Hepatocyte (in vitro differentiated cells): ENCODE results near the gene OR2H2. TPM values are rescaled to one million over a fixed set of nuclear protein-coding genes. Genes with fewer than 3 reads are reported as not detected.

ENCODE experiments used
- DNase-seq: peaks from one replicate; pipeline ENCODE4 v3.0.0-alpha.2; 2016; ENCODE audit warnings: low spot score
- H2AFZ ChIP-seq: fragments of 200-600 bp; sonication (generic); 2 replicates; pipeline ENCODE4 v1.6.0; 2016; ENCODE audit warnings: antibody characterized with exemption, mild to moderate bottlenecking
- H3K27ac ChIP-seq: fragments of 200-600 bp; sonication (generic); 2 replicates; pipeline ENCODE4 v1.5.1; 2016; ENCODE audit warnings: mild to moderate bottlenecking
- H3K27me3 ChIP-seq: fragments of 200-600 bp; sonication (generic); 2 replicates; pipeline ENCODE4 v1.6.1; 2016
- H3K36me3 ChIP-seq: fragments of 200-600 bp; sonication (generic); replicated peaks from 2 replicates; pipeline ENCODE4 v1.5.1; 2016; ENCODE audit warnings: low read depth; ENCODE audit not compliant: insufficient read depth
- H3K4me1 ChIP-seq: fragments of 200-600 bp; sonication (generic); 2 replicates; pipeline ENCODE4 v1.5.1; 2016; ENCODE audit warnings: mild to moderate bottlenecking, moderate library complexity; ENCODE audit not compliant: insufficient read depth
- H3K4me2 ChIP-seq: fragments of 200-600 bp; sonication (generic); 2 replicates; pipeline ENCODE4 v1.6.0; 2016
- H3K4me3 ChIP-seq: fragments of 200-600 bp; sonication (generic); 2 replicates; pipeline ENCODE4 v1.5.1; 2016; ENCODE audit warnings: mild to moderate bottlenecking
- H3K79me2 ChIP-seq: fragments of 200-600 bp; sonication (generic); 2 replicates; pipeline ENCODE4 v1.6.0; 2017; ENCODE audit warnings: mild to moderate bottlenecking
- H3K9me2 ChIP-seq: fragments of 200-600 bp; sonication (generic); replicated peaks from 2 replicates; pipeline ENCODE4 v1.6.0; 2017; ENCODE audit warnings: mild to moderate bottlenecking; ENCODE audit not compliant: insufficient read depth
- H3K9me3 ChIP-seq: fragments of 200-600 bp; sonication (generic); 2 replicates; pipeline ENCODE4 v1.5.1; 2016; ENCODE audit warnings: low read depth, mild to moderate bottlenecking
- H4K20me1 ChIP-seq: fragments of 200-600 bp; sonication (generic); 2 replicates; pipeline ENCODE4 v1.6.0; 2016; ENCODE audit warnings: mild to moderate bottlenecking; ENCODE audit not compliant: insufficient read depth, poor library complexity, severe bottlenecking
- EZH2 ChIP-seq: fragments of 200-600 bp; sonication (generic); IDR thresholded peaks from 2 replicates; pipeline ENCODE4 v1.6.1; 2016; ENCODE audit warnings: antibody characterized with exemption, mild to moderate bottlenecking, borderline replicate concordance
- EZH2phosphoT487 ChIP-seq: fragments of 200-600 bp; sonication (generic); IDR thresholded peaks from one replicate; pipeline ENCODE4 v1.6.1; 2018; ENCODE audit warnings: antibody characterized with exemption, mild to moderate bottlenecking, low read depth, moderate library complexity; ENCODE audit not compliant: unreplicated experiment, severe bottlenecking
- WGBS: methylation state at CpG from one replicate; pipeline ENCODE4 v1.1.6; 2016; ENCODE audit warnings: low lambda C conversion rate; ENCODE audit errors: missing lambda C conversion rate; 5-methylcytosine and 5-hydroxymethylcytosine counted together
- polyA plus RNA-seq: library from polyadenylated mRNA; unstranded; fragments of >200 nt; fragmentation: Nextera tagmentation; extraction: Ambion mirVana; gene quantifications from 2 replicates; pipeline ENCODE4 v1.2.1, GENCODE V29; 2016
- total RNA-seq: library from RNA; depleted of rRNA; stranded (reverse); fragments of >200 nt; gene quantifications from 2 replicates; pipeline ENCODE4 v1.2.3, GENCODE V29; 2014
- TF ChIP-seq, protein P1 (sequence below): fragments of 200-600 bp; sonication (generic); IDR thresholded peaks from 2 replicates; pipeline ENCODE4 v1.5.1; 2016; ENCODE audit warnings: antibody characterized with exemption, mild to moderate bottlenecking; ENCODE audit not compliant: poor library complexity

Gene OR2H2
- total and polyA plus RNA-seq, 2 experiments from 2014 or later: not detected

- Histone ChIP-seq H2AFZ (no peak overlapping the region), H3K4me1 (no peaks in the 10 kb centered on the region), H3K36me3 (no peaks in the 10 kb centered on the region), H3K4me2 (no peak overlapping the region), H3K4me3 (no peak overlapping the region), H3K9me3 (no peaks in the 10 kb centered on the region), H4K20me1 (no peaks in the 10 kb centered on the region), H3K9me2 (no peaks in the 10 kb centered on the region), H3K79me2 (no peaks in the 10 kb centered on the region), H3K27me3 (no peaks in the 10 kb centered on the region), H3K27ac (no peak overlapping the region)
- 96% methylated on average over 8 of the region's 8 CpGs for WGBS
- DNase-seq: no peak
- TF ChIP-seq, protein P1, sequence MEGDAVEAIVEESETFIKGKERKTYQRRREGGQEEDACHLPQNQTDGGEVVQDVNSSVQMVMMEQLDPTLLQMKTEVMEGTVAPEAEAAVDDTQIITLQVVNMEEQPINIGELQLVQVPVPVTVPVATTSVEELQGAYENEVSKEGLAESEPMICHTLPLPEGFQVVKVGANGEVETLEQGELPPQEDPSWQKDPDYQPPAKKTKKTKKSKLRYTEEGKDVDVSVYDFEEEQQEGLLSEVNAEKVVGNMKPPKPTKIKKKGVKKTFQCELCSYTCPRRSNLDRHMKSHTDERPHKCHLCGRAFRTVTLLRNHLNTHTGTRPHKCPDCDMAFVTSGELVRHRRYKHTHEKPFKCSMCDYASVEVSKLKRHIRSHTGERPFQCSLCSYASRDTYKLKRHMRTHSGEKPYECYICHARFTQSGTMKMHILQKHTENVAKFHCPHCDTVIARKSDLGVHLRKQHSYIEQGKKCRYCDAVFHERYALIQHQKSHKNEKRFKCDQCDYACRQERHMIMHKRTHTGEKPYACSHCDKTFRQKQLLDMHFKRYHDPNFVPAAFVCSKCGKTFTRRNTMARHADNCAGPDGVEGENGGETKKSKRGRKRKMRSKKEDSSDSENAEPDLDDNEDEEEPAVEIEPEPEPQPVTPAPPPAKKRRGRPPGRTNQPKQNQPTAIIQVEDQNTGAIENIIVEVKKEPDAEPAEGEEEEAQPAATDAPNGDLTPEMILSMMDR: no peak
- TF ChIP-seq EZH2: no peak
- TF ChIP-seq EZH2phosphoT487: no peak
Measured at GRCh38 chr6:29617782-29618554, 33.0 kb downstream of the OR2H2 start.

DNA sequence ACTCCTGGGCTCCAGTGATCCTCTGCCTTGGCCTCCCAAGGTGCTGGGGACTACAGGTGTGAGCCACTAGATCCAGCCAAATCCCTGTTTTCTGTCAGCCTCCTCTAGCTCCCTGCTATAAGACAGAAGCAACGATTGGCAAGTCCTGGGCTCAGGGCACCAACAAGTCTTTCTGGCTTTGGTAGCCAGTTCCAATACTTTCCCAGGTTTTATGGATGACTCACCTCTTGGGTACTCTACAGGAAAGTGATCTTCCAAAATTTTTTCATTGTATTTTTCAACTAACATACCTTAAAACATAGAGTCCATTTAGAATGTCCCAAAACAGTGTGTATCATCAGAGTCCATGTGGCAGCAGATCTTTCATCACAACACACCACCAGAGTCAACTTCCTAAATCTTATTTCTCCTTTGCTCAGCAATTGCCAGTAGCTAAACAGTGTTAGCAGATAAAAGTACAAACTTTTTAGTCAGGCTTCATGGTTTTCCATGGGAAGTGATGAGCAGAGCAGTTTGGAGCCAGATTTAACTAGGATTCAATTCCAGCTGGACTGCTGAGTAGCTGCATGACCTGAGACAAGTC is 34.7 kb downstream of the OR2H2 start:
- Histone ChIP-seq H3K27me3 (no peaks in the 10 kb centered on the region), H3K4me2 (no peak overlapping the region), H3K27ac (no peak overlapping the region), H3K36me3 (no peaks in the 10 kb centered on the region), H4K20me1 (no peaks in the 10 kb centered on the region), H3K4me1 (no peaks in the 10 kb centered on the region), H3K9me2 (no peaks in the 10 kb centered on the region), H3K4me3 (no peak overlapping the region), H3K79me2 (no peaks in the 10 kb centered on the region), H3K9me3 (no peaks in the 10 kb centered on the region), H2AFZ (no peak overlapping the region)
- no peak for TF ChIP-seq EZH2phosphoT487
- TF ChIP-seq, protein P1: no peak
- no peak for TF ChIP-seq EZH2
- no peak for DNase-seq
- WGBS: 78% methylated on average over 1 of the region's 1 CpG

DNA sequence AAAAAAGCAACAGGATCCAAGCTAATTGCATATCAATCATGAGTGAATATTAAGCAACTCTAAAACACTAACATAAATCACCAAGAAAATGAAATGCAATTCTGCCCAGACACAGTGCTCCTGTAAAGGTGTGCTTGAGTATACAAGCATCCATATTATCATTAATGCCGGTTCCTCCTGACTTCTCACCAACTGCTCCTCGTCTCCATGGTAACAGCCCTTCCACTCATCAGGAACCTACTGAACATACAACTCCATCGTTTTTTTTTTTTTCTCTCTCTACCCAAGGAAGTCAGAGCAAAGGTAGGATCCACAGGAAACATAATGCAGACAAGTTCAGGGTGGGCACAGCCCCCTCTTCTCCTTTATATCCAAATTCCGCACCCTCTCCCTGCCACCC is 35.7 kb downstream of the OR2H2 start:
- H3K27ac ChIP-seq: no peak overlapping the region
- no peak overlapping the region for H3K4me2 ChIP-seq
- H4K20me1 ChIP-seq: no peaks in the 10 kb centered on the region
- no peaks in the 10 kb centered on the region for H3K36me3 ChIP-seq
- no peaks in the 10 kb centered on the region for H3K9me2 ChIP-seq
- H3K4me1 ChIP-seq: no peaks in the 10 kb centered on the region
- H3K9me3 ChIP-seq: no peaks in the 10 kb centered on the region
- no peak overlapping the region for H2AFZ ChIP-seq
- no peak for DNase-seq
- H3K79me2 ChIP-seq: no peaks in the 10 kb centered on the region
- H3K4me3 ChIP-seq: no peak overlapping the region
- TF ChIP-seq, protein P1: no peak
- TF ChIP-seq EZH2phosphoT487 (no peak), EZH2 (no peak)
- H3K27me3 ChIP-seq: no peaks in the 10 kb centered on the region
- 94% methylated on average over 4 of the region's 4 CpGs for WGBS
